Endothelial cell of umbilical vein (primary cell): ENCODE data around the gene PRKG1. TPM values are rescaled to one million over a fixed set of nuclear protein-coding genes. Genes with fewer than 3 reads are reported as not detected.

ENCODE experiments used
- Bru-seq: library from RNA; stranded (reverse); fragments of 400-500 nt; gene quantifications from one replicate; lab custom pipeline; 2021; lab: Mats Ljungman, UMichigan
- BruChase-seq, 2 experiments: library from RNA; stranded (reverse); fragments of 400-500 nt; gene quantifications; one replicate each; lab custom pipeline; 2021; lab: Mats Ljungman, UMichigan
- BruUV-seq: library from RNA; stranded (reverse); fragments of 400-500 nt; replicated peaks from 2 replicates; lab custom pipeline; 2021; lab: Mats Ljungman, UMichigan
- CTCF ChIA-PET: fragments of 300-600, 350-600 bp; sonication (Branson Sonifier 250); formaldehyde crosslinking; loops from one replicate; lab custom pipeline; 2021; ENCODE audit warnings: antibody characterized with exemption, inconsistent platforms; lab: Charles Lee
- POLR2A ChIA-PET: fragments of 300-600, 350-600 bp; sonication (Branson Sonifier 250); formaldehyde crosslinking; loops from one replicate; lab custom pipeline; 2021; ENCODE audit warnings: antibody characterized with exemption, inconsistent platforms; lab: Charles Lee
- DNase-seq: peaks from one replicate; pipeline ENCODE4 v3.0.0-alpha.2; 2011; ENCODE audit warnings: low read depth, low spot score
- FAIRE-seq: peaks from 2 replicates; lab custom pipeline; 2011; peaks lifted over from hg19 to GRCh38; lab: Jason Lieb, UNC
- H2AFZ ChIP-seq: 2 replicates; pipeline ENCODE4 v1.6.0; 2012; ENCODE audit warnings: low read depth, low read length, control low read depth, inconsistent platforms
- H3K27ac ChIP-seq: 2 replicates; pipeline ENCODE4 v1.5.1; 2011; ENCODE audit warnings: low read depth, mild to moderate bottlenecking, control low read depth, low read length, moderate library complexity; ENCODE audit not compliant: insufficient read depth
- H3K27me3 ChIP-seq, 2 experiments: 2 replicates each; pipeline versions ENCODE4 v1.6.0 to v1.6.1; 2011; ENCODE audit warnings: low read length in 2 of 2, mixed read lengths in 1 of 2; ENCODE audit not compliant: control insufficient read depth in 2 of 2, insufficient read depth in 2 of 2
- H3K36me3 ChIP-seq, 2 experiments: 2 replicates in 1 of 2; 3 replicates in 1 of 2; pipeline ENCODE4 v1.5.1; 2011; ENCODE audit warnings: low read length in 2 of 2, mild to moderate bottlenecking in 1 of 2, moderate library complexity in 1 of 2; ENCODE audit not compliant: control insufficient read depth in 2 of 2, insufficient read depth in 2 of 2; ENCODE audit errors: extremely low read depth in 1 of 2
- H3K4me1 ChIP-seq: 3 replicates; pipeline ENCODE4 v1.5.1; 2011; ENCODE audit warnings: mild to moderate bottlenecking, low read length; ENCODE audit not compliant: control insufficient read depth, insufficient read depth; ENCODE audit errors: extremely low read depth
- H3K4me2 ChIP-seq: 2 replicates; pipeline ENCODE4 v1.6.1; 2011; ENCODE audit warnings: low read length, control low read depth, mixed read lengths; ENCODE audit not compliant: insufficient read depth
- H3K4me3 ChIP-seq, 3 experiments: fragments of 200-600 bp in 1 of 3; sonication (generic), shearing (Covaris generic) in 1 of 3; replicated peaks in 1 of 3; 2 replicates each; pipeline ENCODE4 v1.5.1; 2011 to 2016; ENCODE audit warnings: control low read depth in 3 of 3, low read length in 3 of 3, mild to moderate bottlenecking in 2 of 3, inconsistent platforms in 1 of 3, low read depth in 1 of 3, moderate library complexity in 1 of 3; ENCODE audit not compliant: insufficient read depth in 1 of 3
- H3K79me2 ChIP-seq: 2 replicates; pipeline ENCODE4 v1.6.0; 2012; ENCODE audit warnings: low read length, inconsistent platforms; ENCODE audit not compliant: control insufficient read depth, insufficient read depth
- H3K9ac ChIP-seq: replicated peaks from 2 replicates; pipeline ENCODE3; 2011; ENCODE audit warnings: low read length, control low read depth; ENCODE audit not compliant: insufficient read depth; ENCODE audit errors: extremely low read depth
- H3K9me1 ChIP-seq: replicated peaks from 3 replicates; pipeline ENCODE4 v1.6.0; 2011; ENCODE audit warnings: mild to moderate bottlenecking, low read length; ENCODE audit not compliant: control insufficient read depth, insufficient read depth; ENCODE audit errors: extremely low read depth
- H3K9me3 ChIP-seq: replicated peaks from 2 replicates; pipeline ENCODE4 v1.5.1; 2012; ENCODE audit warnings: low read length, inconsistent platforms; ENCODE audit not compliant: control insufficient read depth, insufficient read depth
- H4K20me1 ChIP-seq: replicated peaks from 2 replicates; pipeline ENCODE3; 2011; ENCODE audit warnings: mild to moderate bottlenecking, low read length; ENCODE audit not compliant: control insufficient read depth, insufficient read depth; ENCODE audit errors: extremely low read depth
- EZH2 ChIP-seq: IDR thresholded peaks from 2 replicates; pipeline ENCODE4 v1.6.1; 2012; ENCODE audit warnings: borderline replicate concordance, low read depth, mild to moderate bottlenecking, moderate library complexity, low read length, inconsistent platforms; ENCODE audit not compliant: severe bottlenecking
- JUN ChIP-seq: IDR thresholded peaks from 2 replicates; pipeline ENCODE4 v1.6.1; 2011; ENCODE audit warnings: borderline replicate concordance, low read depth; ENCODE audit not compliant: insufficient read length, insufficient read depth
- MAX ChIP-seq: IDR thresholded peaks from 2 replicates; pipeline ENCODE4 v1.6.1; 2011; ENCODE audit not compliant: insufficient read depth, insufficient read length
- dilution Hi-C: fragments of 300-500 bp; cut with MboI; formaldehyde crosslinking; loops from one replicate; pipeline ENCODE4 v1.15.0; 2019; ENCODE audit warnings: low sequenced_read_pairs; ENCODE audit not compliant: extremely low pct_ligation_motif_present
- intact Hi-C: fragments of 100-400 bp; cut with micrococcal nuclease; formaldehyde crosslinking; loops from one replicate; pipeline ENCODE4 v1.10.0; 2022
- long read RNA-seq: library from polyadenylated mRNA; stranded (forward); transcript quantifications from one replicate; pipeline ENCODE4 v2.0.0, GENCODE V29; 2021
- polyA minus RNA-seq, 3 experiments: library from RNA; depleted of rRNA, polyadenylated mRNA; stranded (reverse); fragments of >200 nt; gene quantifications; 1 replicate in 1 of 3; 2 replicates in 2 of 3; pipeline ENCODE4 v1.2.3, GENCODE V29; 2011
- polyA plus RNA-seq, 4 experiments: library from polyadenylated mRNA; depleted of rRNA in 3 of 4; stranded (reverse) in 3 of 4; unstranded in 1 of 4; fragments of >200 nt; gene quantifications; 2 replicates each; pipeline versions ENCODE4 v1.2.1 to v1.2.3, GENCODE V29; 2011 to 2012; ENCODE audit warnings: missing spikeins in 1 of 4
- total RNA-seq: library from RNA; stranded (reverse); gene quantifications from 2 replicates; pipeline ENCODE4 v1.2.3, GENCODE V29; 2021

The PRKG1 gene
- total RNA-seq (0.18 and 0.39 TPM in 2 replicates), polyA plus RNA-seq (0.01 and 0.03 TPM in 2 replicates), polyA minus RNA-seq (0.15 and 0.32 TPM in 2 replicates), Bru-seq, nascent RNA (percentile 23 among the genes with signal in this experiment), BruChase-seq, experiment 1, labeled RNA remaining after a 6-hour chase (percentile 18 among the genes with signal in this experiment), BruChase-seq, experiment 2, labeled RNA remaining after a 2-hour chase (percentile 21 among the genes with signal in this experiment)
- 0.04 TPM in 2 replicates for polyA plus RNA-seq (2011; cell fraction: cytosol; rRNA removed)
- polyA plus RNA-seq (2011; cell fraction: nucleus; rRNA removed), result 0.29 and 0.53 TPM in 2 replicates
- 0.16 and 0.43 TPM in 2 replicates for polyA plus RNA-seq (2012)
- not detected for polyA minus RNA-seq (2011; cell fraction: cytosol; rRNA and poly(A)+ RNA removed)
- polyA minus RNA-seq (2011; cell fraction: nucleus; rRNA and poly(A)+ RNA removed), result 2.9 and 3.3 TPM in 2 replicates
- long read RNA-seq, partial matches to known transcripts, result 0 of 1 reads
- long read RNA-seq, other reads (novel, unspliced or antisense), result 1 of 1 reads

GRCh38 chr10:51074238-51075028 lies at the start of gene PRKG1:
TSS of gene PRKG1 (plus strand) at chr10:51074487.
- no peaks in the 10 kb centered on the region for H4K20me1 ChIP-seq
- peak within 1 kb of the TSS; percentile 4 for H3K9ac ChIP-seq
- TF ChIP-seq EZH2 (peak; percentile 31), MAX (no peak), JUN (no peak)
- H3K9me3 ChIP-seq, result no peaks in the 10 kb centered on the region
- no peaks in the 10 kb centered on the region for H3K9me1 ChIP-seq
- peak within 1 kb of the TSS; percentile 21 to 62 (median 61) for H3K4me3 ChIP-seq
- H3K4me1 ChIP-seq, result peaks cover 5% of the 10 kb centered on the region
- H3K36me3 ChIP-seq, result no peaks in the 10 kb centered on the region
- no peaks in the 10 kb centered on the region for H3K79me2 ChIP-seq
- peak; percentile 66 for DNase-seq
- dilution Hi-C loops (no loop called here), intact Hi-C loops (no loop called here)
- POLR2A ChIA-PET, result no interaction called here
- H3K27me3 ChIP-seq, result peaks cover 24 to 38% of the 10 kb centered on the region in 2 experiments
- peak within 1 kb of the TSS; percentile 32 for H3K4me2 ChIP-seq
- no TSS peak for BruUV-seq
- H3K27ac ChIP-seq, result no peak within 1 kb of the TSS
- FAIRE-seq, result peak; percentile 84
- peak within 1 kb of the TSS; percentile 95 for H2AFZ ChIP-seq
- CTCF ChIA-PET, result interaction anchor here (0.6 to 3.2 kb wide), 5 partner anchors 10 to 930 kb away, joined by 3 to 15 read pairs (median 3); no protein-coding TSS in a partner anchor
